H1 (cell line): ENCODE data around the gene RPS6KC1. TPM values are rescaled to one million over a fixed set of nuclear protein-coding genes. Genes with fewer than 3 reads are reported as not detected.

Source experiments
- CTCF ChIA-PET: fragments of 300-600 bp; sonication (Branson Sonifier 250); formaldehyde crosslinking; loops from one replicate; lab custom pipeline; 2021; ENCODE audit not compliant: partially characterized antibody; lab: Charles Lee
- POLR2A ChIA-PET: fragments of 300-600 bp; sonication (Branson Sonifier 250); formaldehyde crosslinking; loops from one replicate; lab custom pipeline; 2021; ENCODE audit warnings: inconsistent platforms; ENCODE audit not compliant: partially characterized antibody; lab: Charles Lee
- DNase-seq, 2 experiments: peaks; one replicate each; pipeline versions ENCODE4 v3.0.0 to v3.0.0-alpha.2; 2010 to 2022; ENCODE audit warnings: low spot score in 2 of 2, low read depth in 1 of 2, mixed read lengths in 1 of 2
- FAIRE-seq: peaks from 2 replicates; lab custom pipeline; 2011; peaks lifted over from hg19 to GRCh38; lab: Jason Lieb, UNC
- H2AFZ ChIP-seq: 2 replicates; pipeline ENCODE4 v1.8.1; 2012; ENCODE audit warnings: low read length, inconsistent platforms
- H2AK5ac ChIP-seq: 2 replicates; pipeline ENCODE4 v1.6.1; 2013; ENCODE audit warnings: low read depth, low read length
- H2BK120ac ChIP-seq: replicated peaks from 2 replicates; pipeline ENCODE3; 2013; ENCODE audit warnings: low read depth, low read length, inconsistent platforms
- H2BK12ac ChIP-seq: 2 replicates; pipeline ENCODE4 v1.6.1; 2013; ENCODE audit warnings: low read depth, low read length
- H2BK15ac ChIP-seq: 2 replicates; pipeline ENCODE4 v1.6.1; 2013; ENCODE audit warnings: low read length
- H2BK20ac ChIP-seq: 2 replicates; pipeline ENCODE4 v1.6.1; 2013; ENCODE audit warnings: low read length
- H2BK5ac ChIP-seq: 2 replicates; pipeline ENCODE4 v1.6.1; 2013; ENCODE audit warnings: low read depth, low read length
- H3K14ac ChIP-seq: 2 replicates; pipeline ENCODE4 v1.6.1; 2013; ENCODE audit warnings: inconsistent platforms; ENCODE audit not compliant: insufficient read length
- H3K18ac ChIP-seq: 2 replicates; pipeline ENCODE4 v1.6.1; 2013; ENCODE audit warnings: low read length; ENCODE audit errors: extremely low read depth
- H3K23ac ChIP-seq: 2 replicates; pipeline ENCODE4 v1.6.1; 2013; ENCODE audit warnings: inconsistent platforms; ENCODE audit not compliant: insufficient read length
- H3K23me2 ChIP-seq: 2 replicates; pipeline ENCODE4 v1.6.1; 2013; ENCODE audit warnings: low read depth, low read length
- H3K27ac ChIP-seq: 2 replicates; pipeline ENCODE4 v1.6.1; 2011; ENCODE audit warnings: low read depth, low read length, inconsistent platforms
- H3K27me3 ChIP-seq, 4 experiments: replicated peaks in 1 of 4; 1 replicate in 1 of 4; 2 replicates in 3 of 4; pipeline versions ENCODE4 v1.6.1 to v1.8.1; 2011 to 2013; ENCODE audit warnings: low read length in 3 of 4, mild to moderate bottlenecking in 3 of 4, inconsistent platforms in 2 of 4, mixed read lengths in 2 of 4, moderate library complexity in 1 of 4; ENCODE audit not compliant: control insufficient read depth in 3 of 4, insufficient read depth in 3 of 4; ENCODE audit errors: extremely low read depth in 1 of 4
- H3K36me3 ChIP-seq, 4 experiments: 2 replicates each; pipeline versions ENCODE4 v1.6.1 to v1.8.1; 2011 to 2013; ENCODE audit warnings: mild to moderate bottlenecking in 4 of 4, low read length in 3 of 4, moderate library complexity in 2 of 4, control low read depth in 1 of 4, inconsistent platforms in 1 of 4; ENCODE audit not compliant: insufficient read depth in 4 of 4, control insufficient read depth in 2 of 4
- H3K4ac ChIP-seq: replicated peaks from 2 replicates; pipeline ENCODE3; 2013; ENCODE audit warnings: low read length, low read depth, mixed read lengths, inconsistent platforms; ENCODE audit not compliant: insufficient read length
- H3K4me1 ChIP-seq, 4 experiments: replicated peaks in 1 of 4; 1 replicate in 1 of 4; 2 replicates in 3 of 4; pipeline versions ENCODE4 v1.6.1 to v1.8.1; 2011 to 2013; ENCODE audit warnings: low read length in 3 of 4, inconsistent platforms in 2 of 4, mixed read lengths in 1 of 4; ENCODE audit not compliant: insufficient read depth in 4 of 4, control insufficient read depth in 3 of 4
- H3K4me2 ChIP-seq, 2 experiments: 2 replicates each; pipeline versions ENCODE4 v1.6.1 to v1.8.1; 2011 to 2013; ENCODE audit warnings: low read depth in 2 of 2, low read length in 2 of 2, control low read depth in 1 of 2, inconsistent platforms in 1 of 2, mild to moderate bottlenecking in 1 of 2; ENCODE audit not compliant: insufficient read depth in 1 of 2
- H3K4me3 ChIP-seq, 4 experiments: fragments of 200-600, 300-600 bp in 1 of 4; sonication (generic), shearing (Covaris generic), sonication (Bioruptor Twin) in 1 of 4; 2 replicates each; pipeline versions ENCODE4 v1.5.1 to v1.8.1; 2011 to 2016; ENCODE audit warnings: low read length in 4 of 4, low read depth in 3 of 4, control low read depth in 2 of 4, inconsistent platforms in 2 of 4, mild to moderate bottlenecking in 2 of 4, mixed read lengths in 1 of 4, moderate library complexity in 1 of 4; ENCODE audit not compliant: insufficient read depth in 2 of 4; ENCODE audit errors: extremely low read depth in 1 of 4
- H3K56ac ChIP-seq: replicated peaks from 2 replicates; pipeline ENCODE3; 2013; ENCODE audit warnings: low read depth, mild to moderate bottlenecking, mixed read lengths, low read length, inconsistent platforms; ENCODE audit not compliant: insufficient read length
- H3K79me1 ChIP-seq: 2 replicates; pipeline ENCODE4 v1.6.1; 2013; ENCODE audit warnings: low read depth, low read length, control low read depth
- H3K79me2 ChIP-seq, 2 experiments: 2 replicates each; pipeline versions ENCODE4 v1.6.1 to v1.8.1; 2012 to 2013; ENCODE audit warnings: low read length in 2 of 2, mild to moderate bottlenecking in 2 of 2, inconsistent platforms in 1 of 2; ENCODE audit not compliant: insufficient read depth in 2 of 2, control insufficient read depth in 1 of 2
- H3K9ac ChIP-seq, 4 experiments: replicated peaks in 1 of 4; 1 replicate in 1 of 4; 2 replicates in 3 of 4; pipeline versions ENCODE4 v1.6.1 to v1.8.1; 2011 to 2013; ENCODE audit warnings: low read depth in 3 of 4, low read length in 3 of 4, control low read depth in 2 of 4, mild to moderate bottlenecking in 2 of 4, moderate library complexity in 2 of 4, inconsistent platforms in 1 of 4; ENCODE audit errors: extremely low read depth in 1 of 4
- H3K9me3 ChIP-seq, 2 experiments: 2 replicates each; pipeline versions ENCODE4 v1.6.1 to v1.8.1; 2012 to 2013; ENCODE audit warnings: mild to moderate bottlenecking in 2 of 2, moderate library complexity in 2 of 2, control low read depth in 1 of 2, inconsistent platforms in 1 of 2, low read depth in 1 of 2, low read length in 1 of 2, mixed read lengths in 1 of 2; ENCODE audit not compliant: insufficient read depth in 2 of 2
- H4K20me1 ChIP-seq, 2 experiments: replicated peaks in 1 of 2; 2 replicates each; pipeline versions ENCODE3 to v1.8.1; 2011 to 2013; ENCODE audit warnings: inconsistent platforms in 2 of 2, low read length in 2 of 2, mild to moderate bottlenecking in 1 of 2; ENCODE audit not compliant: insufficient read depth in 2 of 2, control insufficient read depth in 1 of 2
- H4K5ac ChIP-seq: 2 replicates; pipeline ENCODE4 v1.6.1; 2013; ENCODE audit warnings: low read length, low read depth, mixed read lengths, inconsistent platforms; ENCODE audit not compliant: insufficient read length
- H4K8ac ChIP-seq: 2 replicates; pipeline ENCODE4 v1.8.0; 2013; ENCODE audit warnings: mild to moderate bottlenecking, moderate library complexity, low read length, inconsistent platforms; ENCODE audit not compliant: insufficient read depth; ENCODE audit errors: extremely low read depth
- H4K91ac ChIP-seq: replicated peaks from 2 replicates; pipeline ENCODE3; 2013; ENCODE audit warnings: low read length, mixed read lengths, inconsistent platforms; ENCODE audit not compliant: insufficient read length
- BCL11A ChIP-seq, 2 experiments: IDR thresholded peaks; one replicate each; pipeline ENCODE4 v1.6.1; 2011; ENCODE audit warnings: low read depth in 2 of 2, low read length in 2 of 2, mild to moderate bottlenecking in 2 of 2
- CBX8 ChIP-seq: fragments of 300-800, 300-1000 bp; sonication (generic); IDR thresholded peaks from 2 replicates; pipeline ENCODE4 v1.7.1; 2016; ENCODE audit warnings: low read depth, low read length, borderline replicate concordance
- JUND ChIP-seq: IDR thresholded peaks from 2 replicates; pipeline ENCODE4 v1.6.1; 2011; ENCODE audit warnings: mild to moderate bottlenecking, improper control_type of control experiment, low read length
- KDM1A ChIP-seq: fragments of 200-600, 300-600 bp; sonication (generic); IDR thresholded peaks from 2 replicates; pipeline ENCODE4 v1.7.1; 2016; ENCODE audit warnings: mild to moderate bottlenecking, low read length, borderline replicate concordance
- KDM4A ChIP-seq: IDR thresholded peaks from one replicate; pipeline ENCODE4 v1.7.1; 2012; ENCODE audit warnings: low read depth, mild to moderate bottlenecking, moderate library complexity, low read length, inconsistent platforms; ENCODE audit not compliant: severe bottlenecking
- KDM5A ChIP-seq: fragments of 200-600 bp; IDR thresholded peaks from 2 replicates; pipeline ENCODE4 v1.7.1; 2012; ENCODE audit warnings: mild to moderate bottlenecking, low read length, inconsistent platforms, mixed read lengths
- NRF1 ChIP-seq: IDR thresholded peaks from 2 replicates; pipeline ENCODE4 v1.6.1; 2011; ENCODE audit warnings: mild to moderate bottlenecking, low read depth, low read length, improper control_type of control experiment
- POLR2A ChIP-seq, 2 experiments: IDR thresholded peaks; 1 replicate in 1 of 2; 2 replicates in 1 of 2; pipeline ENCODE4 v1.6.1; 2011; ENCODE audit warnings: low read depth in 2 of 2, low read length in 2 of 2, mild to moderate bottlenecking in 2 of 2; ENCODE audit errors: control extremely low read depth in 1 of 2
- SIN3A ChIP-seq, 2 experiments: IDR thresholded peaks in 1 of 2; conservative IDR thresholded peaks in 1 of 2; 2 replicates each; pipeline ENCODE4 v1.6.1; 2011 to 2012; ENCODE audit warnings: low read length in 2 of 2, improper control_type of control experiment in 1 of 2, low read depth in 1 of 2, mild to moderate bottlenecking in 1 of 2
- SIX5 ChIP-seq: IDR thresholded peaks from 2 replicates; pipeline ENCODE4 v1.6.1; 2011; ENCODE audit warnings: mild to moderate bottlenecking, low read depth, low read length
- SP4 ChIP-seq: IDR thresholded peaks from 2 replicates; pipeline ENCODE4 v1.6.1; 2012; ENCODE audit warnings: low read length, inconsistent platforms
- SRF ChIP-seq: IDR thresholded peaks from 2 replicates; pipeline ENCODE4 v1.6.1; 2011; ENCODE audit warnings: mild to moderate bottlenecking, low read depth, low read length, moderate library complexity
- SUZ12 ChIP-seq: fragments of 200-600 bp; sonication (generic); IDR thresholded peaks from 2 replicates; pipeline ENCODE4 v1.6.1; 2012; ENCODE audit warnings: mild to moderate bottlenecking, inconsistent platforms, low read length, moderate library complexity, mixed read lengths
- TAF1 ChIP-seq: IDR thresholded peaks from 2 replicates; pipeline ENCODE4 v1.6.1; 2011; ENCODE audit warnings: mild to moderate bottlenecking, low read depth, low read length
- WGBS, 2 experiments: shearing (Covaris generic) in 1 of 2; methylation state at CpG; one replicate each; pipeline versions ENCODE4 v1.1.6 to v1.1.7; 2013 to 2015; ENCODE audit warnings: low lambda C conversion rate in 2 of 2, mixed read lengths in 2 of 2, inconsistent platforms in 1 of 2, low coverage in 1 of 2, missing lambda C conversion rate in 1 of 2; ENCODE audit not compliant: insufficient replicate concordance in 2 of 2, insufficient coverage in 1 of 2, insufficient read length in 1 of 2; ENCODE audit errors: extremely low coverage in 1 of 2, missing lambda C conversion rate in 1 of 2; 5-methylcytosine and 5-hydroxymethylcytosine counted together
- polyA plus RNA-seq, 7 experiments: library from polyadenylated mRNA; depleted of rRNA in 3 of 7; stranded (reverse) in 5 of 7; unstranded in 2 of 7; fragments of >200 nt in 5 of 7; fragments of 200-250 nt in 2 of 7; gene quantifications; 1 replicate in 5 of 7; 2 replicates in 1 of 7; 4 replicates in 1 of 7; pipeline versions ENCODE4 v1.2.1 to v1.2.3, GENCODE V29; 2011 to 2013; ENCODE audit warnings: missing spikeins in 2 of 7, mixed read lengths in 2 of 7
- total RNA-seq: library from RNA; stranded (reverse); fragmentation: NEBNext Ultra II Directional; extraction: Animal tissue kit (Norgen Biotek cat#: 25700); gene quantifications from 2 replicates; pipeline ENCODE4 v1.2.1, GENCODE V29; 2021
- TF ChIP-seq, protein P1 (sequence below): IDR thresholded peaks from 2 replicates; pipeline ENCODE4 v1.6.1; 2011; ENCODE audit warnings: low read length, improper control_type of control experiment

The RPS6KC1 gene
- total and polyA plus RNA-seq, 2 of the 8 experiments (the other 6 are each of a cell fraction or from before 2014, with no cell fraction given) = 4.9 to 17.6 TPM

DNA sequence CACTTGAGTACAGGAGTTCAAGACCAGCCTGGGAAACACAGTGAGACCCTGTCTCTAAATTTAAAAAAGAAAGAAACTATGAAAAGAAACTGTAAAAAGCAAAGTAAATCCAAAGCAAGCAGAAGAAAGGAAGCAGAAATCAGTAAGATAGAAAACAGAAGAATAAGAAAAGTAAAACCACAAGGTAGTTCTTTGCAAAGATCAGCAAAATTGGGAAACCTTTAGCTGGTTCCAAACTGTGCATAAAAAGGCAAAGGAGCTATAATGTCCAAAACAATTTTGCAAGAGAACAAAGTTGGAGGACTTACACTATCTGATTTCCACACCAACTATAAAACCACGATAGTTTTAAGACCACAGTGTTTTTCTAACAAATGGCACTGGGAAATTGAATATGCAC lies 218.8 kb downstream of the RPS6KC1 start:
- H4K91ac ChIP-seq = no peak overlapping the region
- H4K8ac ChIP-seq = no peak overlapping the region
- H3K23me2 ChIP-seq = no peaks in the 10 kb centered on the region
- ChIA-PET CTCF (interaction anchor here (1.5 kb wide), 1 partner anchor 14 kb away, joined by 7 read pairs; no protein-coding TSS in a partner anchor), POLR2A (no interaction called here)
- H2BK15ac ChIP-seq = no peak overlapping the region
- H3K9me3 ChIP-seq = no peaks in the 10 kb centered on the region
- no peak overlapping the region for H3K18ac ChIP-seq
- no peak overlapping the region for H3K4me2 ChIP-seq
- H3K27me3 ChIP-seq = no peaks in the 10 kb centered on the region
- DNase-seq = no peak
- H3K14ac ChIP-seq = no peak overlapping the region
- H2BK5ac ChIP-seq = no peak overlapping the region
- no peak overlapping the region for H3K4ac ChIP-seq
- H3K56ac ChIP-seq = no peak overlapping the region
- H2AFZ ChIP-seq = no peak overlapping the region
- no peaks in the 10 kb centered on the region for H3K4me1 ChIP-seq
- H2BK20ac ChIP-seq = no peak overlapping the region
- H2BK12ac ChIP-seq = no peak overlapping the region
- H4K20me1 ChIP-seq = no peaks in the 10 kb centered on the region
- H3K79me1 ChIP-seq = no peaks in the 10 kb centered on the region
- H3K23ac ChIP-seq = no peak overlapping the region
- H3K79me2 ChIP-seq = no peaks in the 10 kb centered on the region
- WGBS, 2 experiments = 77% methylated on average over 1 of the region's 1 CpG; no CpG with 5 or more reads in 1 of the 2 experiments
- H2BK120ac ChIP-seq = no peak overlapping the region
- H3K36me3 ChIP-seq = no peaks in the 10 kb centered on the region; a peak in 1 of 8 replicates
- no peak overlapping the region for H2AK5ac ChIP-seq
- H4K5ac ChIP-seq = no peak overlapping the region
- H3K9ac ChIP-seq = no peak overlapping the region
- FAIRE-seq = no peak
- no peak overlapping the region for H3K4me3 ChIP-seq
- no peak overlapping the region for H3K27ac ChIP-seq
- no peak for TF ChIP-seq POLR2A (IDR thresholded peaks at IDR 0.05; ENCODE audit: control extremely low read depth in 1 of 2, low read depth in 2 of 2, low read length in 2 of 2)
- TF ChIP-seq CBX8 = no peak
- no peak for TF ChIP-seq KDM5A
- no peak for TF ChIP-seq KDM1A
- no peak for TF ChIP-seq KDM4A
- no peak for TF ChIP-seq JUND
- TF ChIP-seq SRF = no peak
- no peak for TF ChIP-seq NRF1
- TF ChIP-seq SUZ12 = no peak
- no peak for TF ChIP-seq SP4
- TF ChIP-seq, protein P1, sequence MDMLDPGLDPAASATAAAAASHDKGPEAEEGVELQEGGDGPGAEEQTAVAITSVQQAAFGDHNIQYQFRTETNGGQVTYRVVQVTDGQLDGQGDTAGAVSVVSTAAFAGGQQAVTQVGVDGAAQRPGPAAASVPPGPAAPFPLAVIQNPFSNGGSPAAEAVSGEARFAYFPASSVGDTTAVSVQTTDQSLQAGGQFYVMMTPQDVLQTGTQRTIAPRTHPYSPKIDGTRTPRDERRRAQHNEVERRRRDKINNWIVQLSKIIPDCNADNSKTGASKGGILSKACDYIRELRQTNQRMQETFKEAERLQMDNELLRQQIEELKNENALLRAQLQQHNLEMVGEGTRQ = no peak
- TF ChIP-seq SIN3A (conservative IDR thresholded peaks at IDR 0.05 in 1 of 2, IDR thresholded peaks at IDR 0.05 in 1 of 2; ENCODE audit: low read depth in 1 of 2, low read length in 2 of 2) = no peak
- TF ChIP-seq SIX5 = no peak
- TF ChIP-seq TAF1 = no peak
- TF ChIP-seq BCL11A (IDR thresholded peaks at IDR 0.05; ENCODE audit: low read depth in 2 of 2, low read length in 2 of 2) = no peak
